ENCODE measurements around the gene CHIT1. TPM values are rescaled to one million over a fixed set of nuclear protein-coding genes. Genes with fewer than 3 reads are reported as not detected.
A peak's percentile ranks its signal among the peaks of the same experiment; 100 is the strongest.

Gene CHIT1
- total RNA-seq, 1 donor = not detected

DNA sequence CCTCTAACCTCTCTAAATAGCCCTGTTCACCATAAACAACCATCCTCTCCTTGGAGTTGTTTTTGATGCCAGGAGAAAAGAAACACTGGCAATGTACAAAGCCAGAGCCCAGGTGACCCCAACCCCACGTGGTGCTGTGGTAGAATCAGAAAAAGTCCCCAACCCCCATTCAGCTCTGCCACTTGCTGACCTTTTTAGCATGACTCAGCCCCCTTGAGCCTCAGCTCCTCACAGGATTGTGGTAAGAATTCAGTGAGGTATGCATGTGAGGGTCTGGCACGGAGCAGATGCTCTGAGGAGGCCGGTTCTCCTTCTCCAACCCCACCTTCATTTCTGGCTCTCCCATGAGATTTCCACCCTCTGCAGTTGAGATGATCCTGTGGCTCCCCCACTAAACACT is 31.8 kb downstream of the CHIT1 start:
- TF ChIP-seq, protein P1, sequence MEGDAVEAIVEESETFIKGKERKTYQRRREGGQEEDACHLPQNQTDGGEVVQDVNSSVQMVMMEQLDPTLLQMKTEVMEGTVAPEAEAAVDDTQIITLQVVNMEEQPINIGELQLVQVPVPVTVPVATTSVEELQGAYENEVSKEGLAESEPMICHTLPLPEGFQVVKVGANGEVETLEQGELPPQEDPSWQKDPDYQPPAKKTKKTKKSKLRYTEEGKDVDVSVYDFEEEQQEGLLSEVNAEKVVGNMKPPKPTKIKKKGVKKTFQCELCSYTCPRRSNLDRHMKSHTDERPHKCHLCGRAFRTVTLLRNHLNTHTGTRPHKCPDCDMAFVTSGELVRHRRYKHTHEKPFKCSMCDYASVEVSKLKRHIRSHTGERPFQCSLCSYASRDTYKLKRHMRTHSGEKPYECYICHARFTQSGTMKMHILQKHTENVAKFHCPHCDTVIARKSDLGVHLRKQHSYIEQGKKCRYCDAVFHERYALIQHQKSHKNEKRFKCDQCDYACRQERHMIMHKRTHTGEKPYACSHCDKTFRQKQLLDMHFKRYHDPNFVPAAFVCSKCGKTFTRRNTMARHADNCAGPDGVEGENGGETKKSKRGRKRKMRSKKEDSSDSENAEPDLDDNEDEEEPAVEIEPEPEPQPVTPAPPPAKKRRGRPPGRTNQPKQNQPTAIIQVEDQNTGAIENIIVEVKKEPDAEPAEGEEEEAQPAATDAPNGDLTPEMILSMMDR (IDR thresholded peaks at IDR 0.05; ENCODE audit: insufficient read depth, low read depth, low read length) = no peak
- peak; percentile 86 for DNase-seq (ENCODE audit: low read depth)

DNA sequence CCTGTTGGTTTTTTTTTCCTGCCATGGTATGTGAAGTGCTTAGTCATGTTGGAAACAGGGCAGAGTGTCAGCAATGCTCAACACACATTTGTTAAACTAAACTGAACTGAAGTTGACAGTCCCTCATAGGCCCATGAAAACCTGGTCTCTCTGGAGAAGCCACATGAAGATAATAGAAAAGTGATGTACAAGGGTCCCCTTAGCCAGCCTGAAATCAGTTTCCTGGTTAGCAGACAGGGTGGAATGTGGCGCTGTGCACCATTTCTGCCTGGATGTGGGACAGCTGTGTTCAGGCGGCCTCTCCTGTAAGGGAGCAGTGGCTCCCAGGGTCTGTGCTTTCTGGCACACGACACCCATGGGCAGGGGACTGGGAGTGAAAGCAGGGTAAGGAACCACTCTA is 33.1 kb downstream of the CHIT1 start:
- no peak overlapping the region for H3K4me3 ChIP-seq (ENCODE audit: low read depth, low read length)
- TF ChIP-seq, protein P1 (IDR thresholded peaks at IDR 0.05; ENCODE audit: insufficient read depth, low read depth, low read length) = peak; percentile 20

More for the DNA sequence above, 31.8 kb downstream of the CHIT1 start:
- H3K4me3 ChIP-seq (ENCODE audit: low read depth, low read length) = no peak overlapping the region

DNA sequence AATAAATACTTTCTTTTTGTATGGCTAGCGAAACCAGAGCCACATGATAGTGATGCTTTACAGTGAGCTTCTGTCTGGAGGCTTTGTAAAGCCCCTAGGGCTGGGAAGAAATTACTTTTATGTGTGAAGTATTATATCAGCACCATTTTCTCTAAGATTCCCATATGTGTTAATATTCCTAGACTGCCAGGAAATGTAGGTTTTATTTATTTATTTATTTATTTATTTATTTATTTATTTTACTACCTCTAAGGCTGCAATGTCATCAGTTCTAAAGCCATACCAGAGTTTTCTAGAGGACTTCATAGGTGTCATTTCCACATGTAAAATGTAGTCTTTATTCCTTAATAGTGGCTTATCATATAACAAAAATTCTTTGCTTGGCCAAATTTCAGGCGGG is 38.5 kb downstream of the CHIT1 start:
- TF ChIP-seq, protein P1 (IDR thresholded peaks at IDR 0.05; ENCODE audit: insufficient read depth, low read depth, low read length) = no peak
- DNase-seq (ENCODE audit: low read depth) = no peak
- no peak overlapping the region for H3K4me3 ChIP-seq (ENCODE audit: low read depth, low read length)

More for the DNA sequence above, 33.1 kb downstream of the CHIT1 start:
- DNase-seq (ENCODE audit: low read depth) = no peak

DNA sequence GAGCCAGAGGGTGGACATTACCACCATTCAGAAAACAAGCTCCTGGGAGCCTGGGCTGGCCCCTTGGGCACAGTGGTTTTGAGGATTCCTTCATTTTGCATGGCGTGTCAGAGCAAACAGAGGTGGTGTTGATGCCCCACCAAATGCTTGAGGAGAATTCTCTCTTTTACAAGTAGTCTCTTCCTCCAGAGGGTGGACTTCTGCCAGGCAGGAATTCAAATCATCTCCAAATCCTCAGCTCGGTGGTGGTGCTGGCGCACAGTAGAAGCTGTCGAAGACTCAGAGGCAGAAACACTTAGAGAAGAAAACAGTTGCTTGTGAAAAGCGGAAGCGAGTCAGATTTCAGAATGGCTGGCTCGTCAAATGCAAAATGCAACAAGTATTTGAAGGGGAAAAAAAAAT is 39.5 kb downstream of the CHIT1 start:
- DNase-seq (ENCODE audit: low read depth) = peak; percentile 41
- TF ChIP-seq, protein P1 (IDR thresholded peaks at IDR 0.05; ENCODE audit: insufficient read depth, low read depth, low read length) = no peak
- H3K4me3 ChIP-seq (ENCODE audit: low read depth, low read length) = no peak overlapping the region

DNA sequence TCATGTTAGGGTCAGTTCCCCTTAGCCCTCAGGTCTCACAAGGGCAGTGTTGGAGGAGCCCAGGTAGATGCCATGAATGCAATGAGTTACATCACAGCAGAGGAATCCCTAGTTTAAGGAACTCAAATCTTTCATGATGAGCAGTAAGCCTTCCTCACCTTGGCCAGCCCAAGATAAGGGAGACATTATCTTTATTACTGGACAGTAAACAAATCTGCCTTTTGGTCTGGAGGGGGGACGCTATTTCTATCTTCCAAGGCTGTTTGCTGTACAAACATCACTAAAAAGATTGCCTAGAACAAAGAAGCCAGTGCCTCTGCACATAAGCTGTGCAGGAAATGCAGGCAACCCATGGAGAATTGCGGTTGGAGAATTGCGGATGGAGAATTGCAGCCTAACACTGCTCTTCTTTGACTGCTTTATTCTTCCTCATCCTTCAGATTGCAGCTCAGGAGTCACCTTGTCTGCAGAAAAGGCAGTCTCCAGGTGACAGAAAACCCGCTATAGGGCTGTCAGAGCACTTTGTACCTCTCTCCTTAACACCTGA is 40.7 kb downstream of the CHIT1 start:
- no peak for DNase-seq (ENCODE audit: low read depth)

DNA sequence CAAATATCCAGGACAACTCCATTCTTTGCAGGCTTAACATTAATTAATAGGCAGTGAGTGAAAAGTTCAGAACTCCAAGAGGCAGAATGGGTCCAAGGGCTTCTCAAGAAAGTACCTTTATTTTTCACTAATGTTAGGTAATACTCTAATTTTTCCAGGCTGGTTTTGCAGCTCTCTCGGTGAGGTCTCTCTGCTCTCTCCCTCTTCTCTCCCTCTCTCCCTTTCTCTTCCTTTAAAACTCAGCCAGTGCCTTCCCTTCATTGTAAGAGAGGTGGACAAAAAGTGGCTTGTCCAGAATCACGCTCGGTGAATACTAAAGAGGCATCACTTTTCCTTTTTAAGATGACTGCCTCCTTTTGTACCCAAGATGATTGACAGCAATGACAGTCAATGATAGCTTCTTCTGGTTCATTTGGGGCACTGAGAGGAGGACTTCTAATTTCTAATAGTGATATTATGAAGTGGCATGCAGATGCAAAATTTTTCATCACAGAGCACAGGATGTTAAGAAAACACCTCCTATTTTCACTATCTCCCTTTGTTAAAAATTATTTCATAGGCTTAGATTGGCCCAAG is 41.7 kb downstream of the CHIT1 start:
- DNase-seq (ENCODE audit: low read depth) = no peak
- H3K4me3 ChIP-seq (ENCODE audit: low read depth, low read length) = no peak overlapping the region
- TF ChIP-seq, protein P1 (IDR thresholded peaks at IDR 0.05; ENCODE audit: insufficient read depth, low read depth, low read length) = no peak

More for the DNA sequence above, 40.7 kb downstream of the CHIT1 start:
- TF ChIP-seq, protein P1 (IDR thresholded peaks at IDR 0.05; ENCODE audit: insufficient read depth, low read depth, low read length) = no peak
- H3K4me3 ChIP-seq (ENCODE audit: low read depth, low read length) = no peak overlapping the region

DNA sequence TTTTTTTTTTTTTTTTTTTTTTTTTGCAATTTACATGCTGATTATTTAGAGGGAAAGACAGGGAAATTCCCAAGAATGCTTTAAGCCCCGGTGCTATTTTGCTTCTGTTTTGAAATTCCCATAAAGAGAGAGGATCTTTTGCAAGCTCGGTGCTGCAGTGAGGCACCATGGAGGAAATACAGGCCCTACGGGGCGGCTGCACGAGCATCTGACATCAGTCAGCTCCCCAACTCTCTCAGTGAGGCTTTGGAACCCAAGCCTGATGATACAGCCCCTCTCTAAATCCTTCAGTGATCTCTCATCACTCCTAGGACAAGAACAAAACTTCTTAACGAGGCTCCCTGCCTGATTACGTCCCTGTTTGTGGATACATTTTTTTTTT is 42.2 kb downstream of the CHIT1 start:
- H3K4me3 ChIP-seq (ENCODE audit: low read depth, low read length) = no peak overlapping the region
- TF ChIP-seq, protein P1 (IDR thresholded peaks at IDR 0.05; ENCODE audit: insufficient read depth, low read depth, low read length) = no peak
- peak; percentile 64 for DNase-seq (ENCODE audit: low read depth)
